GM12872 (cell line): ENCODE measurements around the gene MARCHF6.

Experiments
- TF ChIP-seq, protein P1 (sequence below): IDR thresholded peaks from 3 replicates; pipeline ENCODE4 v1.5.1; 2011; ENCODE audit warnings: low read depth, mild to moderate bottlenecking, low read length, moderate library complexity; ENCODE audit not compliant: insufficient read depth

MARCHF6 gene

DNA sequence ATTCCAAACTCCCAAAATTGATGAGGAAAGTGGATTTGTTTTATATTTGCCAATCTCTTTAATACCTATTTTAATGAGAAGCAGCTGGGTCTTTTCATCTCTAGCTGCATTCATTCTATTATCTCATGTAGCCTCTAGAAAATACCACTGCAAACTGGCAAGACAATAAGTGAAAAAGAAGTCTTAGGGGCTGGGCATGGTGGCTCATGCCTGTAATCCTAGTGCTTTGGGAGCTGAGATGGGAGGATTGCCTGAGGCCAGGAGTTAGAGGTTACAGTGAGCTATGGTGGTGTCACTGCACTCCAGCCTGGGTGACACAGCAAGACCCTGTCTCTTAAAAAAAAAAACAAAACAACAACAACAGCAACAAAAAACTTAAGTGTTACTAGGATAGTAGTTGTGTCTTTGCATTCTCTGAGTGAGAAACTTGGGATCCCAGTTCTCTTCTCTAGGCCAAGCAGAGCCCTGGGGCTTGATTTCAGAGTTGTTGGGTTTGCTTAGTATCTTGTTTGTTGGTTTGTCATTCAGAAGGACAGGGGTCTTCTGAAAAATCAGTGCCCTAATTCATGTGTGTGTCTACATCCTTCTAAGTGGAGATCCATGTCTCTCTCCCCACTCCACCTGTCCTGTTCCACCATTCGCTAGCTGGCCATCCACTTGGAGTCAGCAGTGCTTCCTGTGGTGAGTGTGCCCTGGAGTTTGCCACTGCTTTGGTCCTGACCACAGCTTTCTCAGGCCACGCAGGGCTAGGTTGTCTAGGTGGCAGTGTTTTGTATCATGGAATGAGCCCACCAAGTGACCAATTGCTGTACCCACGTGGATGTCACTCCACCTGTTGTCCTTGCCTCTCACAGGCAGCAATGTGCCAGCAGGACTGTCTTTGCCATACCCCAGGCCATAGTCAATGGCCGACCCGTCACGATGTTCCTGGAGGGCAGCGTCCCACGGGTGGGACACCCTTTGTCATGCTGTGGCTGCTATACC is 19.5 kb downstream of the MARCHF6 start:
- TF ChIP-seq, protein P1, sequence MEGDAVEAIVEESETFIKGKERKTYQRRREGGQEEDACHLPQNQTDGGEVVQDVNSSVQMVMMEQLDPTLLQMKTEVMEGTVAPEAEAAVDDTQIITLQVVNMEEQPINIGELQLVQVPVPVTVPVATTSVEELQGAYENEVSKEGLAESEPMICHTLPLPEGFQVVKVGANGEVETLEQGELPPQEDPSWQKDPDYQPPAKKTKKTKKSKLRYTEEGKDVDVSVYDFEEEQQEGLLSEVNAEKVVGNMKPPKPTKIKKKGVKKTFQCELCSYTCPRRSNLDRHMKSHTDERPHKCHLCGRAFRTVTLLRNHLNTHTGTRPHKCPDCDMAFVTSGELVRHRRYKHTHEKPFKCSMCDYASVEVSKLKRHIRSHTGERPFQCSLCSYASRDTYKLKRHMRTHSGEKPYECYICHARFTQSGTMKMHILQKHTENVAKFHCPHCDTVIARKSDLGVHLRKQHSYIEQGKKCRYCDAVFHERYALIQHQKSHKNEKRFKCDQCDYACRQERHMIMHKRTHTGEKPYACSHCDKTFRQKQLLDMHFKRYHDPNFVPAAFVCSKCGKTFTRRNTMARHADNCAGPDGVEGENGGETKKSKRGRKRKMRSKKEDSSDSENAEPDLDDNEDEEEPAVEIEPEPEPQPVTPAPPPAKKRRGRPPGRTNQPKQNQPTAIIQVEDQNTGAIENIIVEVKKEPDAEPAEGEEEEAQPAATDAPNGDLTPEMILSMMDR = no peak

DNA sequence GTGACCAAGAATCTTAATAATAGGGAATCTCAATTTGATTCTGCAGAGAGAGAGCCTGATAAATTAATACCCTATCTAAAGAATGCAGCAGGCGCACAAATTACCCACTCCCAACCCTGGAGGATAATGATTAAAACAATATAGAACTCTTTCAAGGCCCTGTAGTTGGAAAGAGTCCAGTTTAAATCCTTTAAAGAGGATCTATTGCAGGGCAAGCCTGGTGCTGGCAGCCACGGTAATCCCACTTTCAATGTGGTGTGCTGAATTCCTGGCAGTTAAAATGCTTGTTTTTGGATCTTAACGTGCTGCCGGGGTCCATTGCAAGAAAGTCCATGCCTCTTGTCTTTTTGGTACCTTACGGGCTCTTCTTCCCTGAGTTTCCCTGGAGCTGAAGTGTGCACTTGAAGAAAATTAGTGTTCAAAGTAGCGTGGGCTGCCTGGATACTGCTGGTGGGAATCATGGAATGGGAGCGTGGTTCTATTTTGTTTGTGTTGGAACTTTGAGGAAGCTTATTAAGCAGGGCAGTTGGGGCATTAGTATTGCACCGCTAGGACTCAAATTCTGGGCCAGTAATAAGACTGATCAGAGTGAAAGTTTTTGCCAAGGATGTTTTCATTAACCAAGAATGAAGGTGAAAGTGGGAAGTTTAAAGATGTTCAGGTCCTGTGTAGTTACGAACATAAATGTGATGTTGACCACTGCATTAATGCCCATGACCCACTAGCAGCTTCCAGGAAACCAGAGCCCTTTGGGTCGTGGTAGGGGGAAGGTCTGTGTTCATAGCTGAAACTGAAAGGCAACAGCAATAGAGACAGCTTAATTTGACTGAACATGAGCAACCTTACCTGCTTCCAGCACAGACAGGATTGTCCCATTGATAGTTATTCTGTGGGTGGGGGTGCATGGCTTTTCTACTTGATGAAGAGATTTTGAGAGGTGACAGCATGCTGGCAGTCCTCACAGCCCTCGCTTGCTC is 20.8 kb downstream of the MARCHF6 start:
- TF ChIP-seq, protein P1 = no peak

DNA sequence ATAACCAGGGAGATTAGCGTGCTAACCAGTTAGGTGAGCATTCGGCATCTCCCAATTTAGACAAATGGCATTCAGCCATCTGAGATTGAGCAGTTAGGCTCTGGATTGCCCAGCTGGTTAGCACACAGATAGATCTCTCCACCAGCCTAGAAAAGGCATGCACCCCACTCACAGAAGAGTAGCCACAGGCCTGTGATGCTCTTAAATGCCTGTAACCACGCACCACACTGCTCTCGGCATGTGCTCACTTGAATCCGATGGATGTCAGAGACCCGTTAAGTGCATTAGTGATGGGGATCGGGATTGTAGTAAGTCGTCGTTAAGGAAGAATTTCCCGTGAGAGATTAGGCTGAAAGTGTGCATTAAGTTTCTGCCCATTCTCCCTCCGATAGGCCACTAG is 23.0 kb downstream of the MARCHF6 start:
- TF ChIP-seq, protein P1 = no peak

DNA sequence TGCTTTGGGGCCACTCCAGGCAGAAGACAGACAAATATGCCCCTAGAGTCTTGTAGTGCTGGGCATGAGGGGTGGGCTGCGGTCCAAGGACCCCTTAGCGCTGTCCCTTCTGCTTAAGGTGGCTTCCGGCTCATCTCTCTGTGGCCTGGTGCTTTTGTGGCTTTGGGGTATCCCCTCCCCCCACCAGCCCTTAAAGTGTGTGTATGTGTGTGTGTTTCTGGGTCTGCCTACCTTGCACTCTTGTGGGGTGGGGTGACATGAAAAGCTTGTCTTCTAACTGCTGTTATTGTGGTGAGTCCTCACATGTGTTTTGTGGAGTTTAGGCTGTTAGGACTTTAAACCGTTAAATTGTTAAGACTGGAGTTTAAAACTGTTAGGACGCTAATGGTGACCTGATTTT is 23.6 kb downstream of the MARCHF6 start:
- TF ChIP-seq, protein P1 = no peak

DNA sequence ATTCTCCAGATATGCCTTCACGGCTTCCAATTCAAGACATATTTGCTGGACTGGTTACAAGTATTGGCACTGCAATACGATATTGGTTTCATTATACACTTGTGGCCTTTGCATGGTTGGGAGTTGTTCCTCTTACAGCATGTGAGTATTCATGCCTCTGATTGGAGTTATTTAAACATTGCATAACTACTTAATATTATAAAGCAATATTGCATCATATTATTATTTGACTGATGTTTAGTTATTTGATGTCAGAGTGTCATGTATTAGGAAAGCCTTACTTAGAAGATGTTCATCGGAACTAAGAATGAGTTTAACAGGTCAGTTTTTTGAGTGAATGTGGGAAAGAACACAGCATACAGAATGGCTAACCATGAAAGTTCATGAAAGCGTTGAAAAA is 28.3 kb downstream of the MARCHF6 start:
- TF ChIP-seq, protein P1 = no peak

DNA sequence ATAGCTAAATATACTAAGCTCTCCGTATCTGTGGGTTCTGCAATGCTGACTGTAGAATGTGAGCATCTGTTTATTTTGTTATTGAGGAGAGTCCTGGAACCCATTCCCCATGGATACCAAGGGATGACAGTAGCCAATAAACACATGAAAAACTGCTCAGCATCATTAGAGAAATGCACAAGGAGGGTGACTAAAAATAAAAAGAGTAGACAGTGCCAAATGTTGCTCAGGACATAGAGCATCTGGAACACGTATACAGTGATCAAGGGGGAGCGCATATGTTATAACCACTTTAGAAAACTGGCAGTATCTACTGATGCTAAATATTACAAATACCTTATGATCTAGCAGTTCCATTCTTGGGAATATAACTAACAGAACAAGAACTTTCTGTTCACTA is 31.0 kb downstream of the MARCHF6 start:
- TF ChIP-seq, protein P1 = no peak

DNA sequence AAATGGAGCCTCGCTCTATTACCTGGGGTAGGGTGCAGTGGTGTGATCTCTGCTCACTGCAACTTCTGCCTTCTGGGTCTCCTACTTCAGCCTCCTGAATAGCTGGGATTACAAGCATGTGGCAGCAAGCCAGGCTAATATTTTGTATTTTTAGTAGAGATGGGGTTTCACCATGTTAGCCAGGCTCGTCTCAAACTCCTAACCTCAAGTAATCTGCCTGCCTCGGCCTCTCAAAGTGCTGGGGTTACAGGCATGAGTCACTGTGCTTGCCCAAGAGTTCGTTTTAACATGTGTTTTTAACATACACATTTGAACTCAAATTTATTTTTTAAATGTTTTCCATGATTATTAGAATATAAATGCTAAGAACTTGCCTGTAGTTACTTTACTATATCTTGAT is 34.2 kb downstream of the MARCHF6 start:
- TF ChIP-seq, protein P1 = no peak
